ENCODE data around the gene CYB5B. TPM values are rescaled to one million over a fixed set of nuclear protein-coding genes. Genes with fewer than 3 reads are reported as not detected.

Gene CYB5B
- total and polyA plus RNA-seq, 2 donors from 2014 or later: 89.0 to 111 TPM

DNA sequence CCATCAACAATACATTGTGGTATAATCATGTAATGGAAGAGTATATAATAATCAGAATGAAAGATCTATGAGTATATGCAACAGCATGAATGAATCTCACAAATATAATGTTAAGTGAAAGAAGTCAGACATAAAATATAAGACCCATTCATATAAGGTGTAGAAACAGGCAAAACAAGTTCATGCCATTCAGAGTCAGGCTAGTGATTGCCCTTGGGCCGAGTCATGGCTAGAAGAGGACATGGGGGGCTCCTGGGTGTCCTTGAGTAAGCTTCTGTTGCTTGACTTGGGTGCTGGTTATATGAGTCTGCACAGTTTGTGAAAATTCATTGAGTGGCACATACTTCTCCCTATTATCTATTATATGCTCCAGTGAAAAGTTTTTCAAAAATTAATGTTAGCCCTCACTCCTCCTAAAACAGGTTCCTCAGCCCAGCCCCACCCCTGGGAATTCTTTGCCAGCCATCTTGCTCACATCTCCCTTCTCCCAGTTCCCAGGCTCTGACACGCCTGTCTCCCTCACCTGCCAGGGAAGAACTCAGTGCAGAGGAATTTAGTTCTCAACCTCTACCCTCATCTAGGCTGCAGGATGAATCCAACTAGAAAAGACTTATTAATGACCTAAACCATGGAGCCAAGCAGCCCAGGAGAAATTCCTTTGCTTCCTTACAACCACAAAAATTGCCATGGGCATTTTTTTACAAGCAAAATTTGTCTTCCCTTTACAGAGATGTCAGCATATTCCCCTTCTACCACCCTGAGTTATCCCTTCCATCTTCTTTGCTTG, 89.0 kb downstream of the CYB5B start:
- H3K9me3 ChIP-seq (ENCODE audit: control insufficient read depth in 2 of 3, insufficient read depth in 1 of 3, low read length in 3 of 3): no peaks in the 10 kb centered on the region
- no peak overlapping the region for H3K9ac ChIP-seq (ENCODE audit: low read length in 3 of 3)
- no peak overlapping the region for H3K4me3 ChIP-seq (ENCODE audit: low read length in 3 of 3)
- no peaks in the 10 kb centered on the region for H3K4me1 ChIP-seq (ENCODE audit: control insufficient read depth in 2 of 3, insufficient read depth in 2 of 3, low read depth in 1 of 3, low read length in 3 of 3)
- FAIRE-seq (no peak), DNase-seq (no peak)
- H3K27me3 ChIP-seq (ENCODE audit: control insufficient read depth, insufficient read depth, low read length): no peaks in the 10 kb centered on the region
- intact Hi-C loops (cut with DNase I): no loop called here
- TF ChIP-seq CTCF (IDR thresholded peaks at IDR 0.05; ENCODE audit: borderline replicate concordance, extremely low read depth, insufficient read depth): no peak
- no peak overlapping the region for H3K27ac ChIP-seq (ENCODE audit: low read depth in 2 of 2, low read length in 2 of 2)
- H3K36me3 ChIP-seq (ENCODE audit: control insufficient read depth in 2 of 3, insufficient read depth in 3 of 3, low read length in 3 of 3): no peaks in the 10 kb centered on the region

GRCh38 chr16:69514356-69514755, 89.9 kb downstream of the CYB5B start:
- TF ChIP-seq CTCF (IDR thresholded peaks at IDR 0.05; ENCODE audit: borderline replicate concordance, extremely low read depth, insufficient read depth): no peak
- no peak overlapping the region for H3K4me3 ChIP-seq (ENCODE audit: low read length in 3 of 3)
- H3K36me3 ChIP-seq (ENCODE audit: control insufficient read depth in 2 of 3, insufficient read depth in 3 of 3, low read length in 3 of 3): no peaks in the 10 kb centered on the region
- no peaks in the 10 kb centered on the region for H3K9me3 ChIP-seq (ENCODE audit: control insufficient read depth in 2 of 3, insufficient read depth in 1 of 3, low read length in 3 of 3)
- no peaks in the 10 kb centered on the region for H3K27me3 ChIP-seq (ENCODE audit: control insufficient read depth, insufficient read depth, low read length)
- no peak for DNase-seq
- no peak overlapping the region for H3K9ac ChIP-seq (ENCODE audit: low read length in 3 of 3)
- H3K27ac ChIP-seq (ENCODE audit: low read depth in 2 of 2, low read length in 2 of 2): no peak overlapping the region
- intact Hi-C loops (cut with DNase I): no loop called here
- no peak for FAIRE-seq
- no peaks in the 10 kb centered on the region for H3K4me1 ChIP-seq (ENCODE audit: control insufficient read depth in 2 of 3, insufficient read depth in 2 of 3, low read depth in 1 of 3, low read length in 3 of 3)

Other genes with a start within 250 kb of the CYB5B start
- gene SNTB2, start 237.5 kb upstream of the CYB5B start, total RNA-seq: 45.1 TPM
- gene SNTB2, start 237.5 kb upstream of the CYB5B start, polyA plus RNA-seq (ENCODE audit: insufficient read depth, low read depth, low replicate concordance): 4.8 TPM
- 38.6 TPM for gene VPS4A, start 113.3 kb upstream of the CYB5B start, total RNA-seq
- 62.1 TPM for gene VPS4A, start 113.3 kb upstream of the CYB5B start, polyA plus RNA-seq (ENCODE audit: insufficient read depth, low read depth, low replicate concordance)
- gene PDF, start 94.0 kb upstream of the CYB5B start, total RNA-seq: 22.4 TPM
- gene PDF, start 94.0 kb upstream of the CYB5B start, polyA plus RNA-seq (ENCODE audit: insufficient read depth, low read depth, low replicate concordance): 30.8 TPM
- 49.5 TPM for gene COG8, start 85.1 kb upstream of the CYB5B start, total RNA-seq
- 33.8 TPM for gene COG8, start 85.1 kb upstream of the CYB5B start, polyA plus RNA-seq (ENCODE audit: insufficient read depth, low read depth, low replicate concordance)
- 20.2 TPM for gene NIP7, start 84.8 kb upstream of the CYB5B start, total RNA-seq
- gene NIP7, start 84.8 kb upstream of the CYB5B start, polyA plus RNA-seq (ENCODE audit: insufficient read depth, low read depth, low replicate concordance): 9.9 TPM
- gene TMED6, start 72.8 kb upstream of the CYB5B start, total RNA-seq: 2.6 TPM
- gene TMED6, start 72.8 kb upstream of the CYB5B start, polyA plus RNA-seq (ENCODE audit: insufficient read depth, low read depth, low replicate concordance): 11.5 TPM
- 37.4 TPM for gene TERF2, start 38.6 kb upstream of the CYB5B start, total RNA-seq
- 13.6 TPM for gene TERF2, start 38.6 kb upstream of the CYB5B start, polyA plus RNA-seq (ENCODE audit: insufficient read depth, low read depth, low replicate concordance)
- 83.7 TPM for gene NFAT5, start 141.3 kb downstream of the CYB5B start, total RNA-seq
- gene NFAT5, start 141.3 kb downstream of the CYB5B start, polyA plus RNA-seq (ENCODE audit: insufficient read depth, low read depth, low replicate concordance): 1.9 TPM